HCT116 (cell line): ENCODE results near the gene POF1B. TPM values are rescaled to one million over a fixed set of nuclear protein-coding genes. Genes with fewer than 3 reads are reported as not detected.

Source experiments
- ATAC-seq: fragments of 200-7000 bp; cut with Tn5 transposase; 2 replicates; pipeline ENCODE4 v1.9.1; 2020; ENCODE audit warnings: mild to moderate bottlenecking, moderate library complexity
- BruUV-seq: library from RNA; stranded (reverse); fragments of 400-500 nt; replicated peaks from 2 replicates; lab custom pipeline; 2021; lab: Mats Ljungman, UMichigan
- CTCF ChIA-PET: fragments of 300-600 bp; sonication (Branson Sonifier 250); formaldehyde crosslinking; loops from one replicate; lab custom pipeline; 2021; ENCODE audit warnings: antibody characterized with exemption; lab: Charles Lee
- POLR2A ChIA-PET: fragments of 300-600, 350-600 bp; sonication (Branson Sonifier 250); formaldehyde crosslinking; loops from one replicate; lab custom pipeline; 2021; ENCODE audit warnings: antibody characterized with exemption; lab: Charles Lee
- RAD21 ChIA-PET, 2 experiments: fragments of 300-600 bp; sonication (Branson Sonifier 250); formaldehyde crosslinking; loops; one replicate each; lab custom pipeline; 2023; ENCODE audit warnings: low total read pairs in 2 of 2; ENCODE audit not compliant: uncharacterized antibody in 2 of 2, unreplicated experiment in 2 of 2, low non-redundant PET in 1 of 2; lab: Charles Lee
- DNase-seq: peaks from one replicate; pipeline ENCODE4 v3.0.0-alpha.2; 2010; ENCODE audit warnings: low read depth, low spot score
- H2AFZ ChIP-seq: fragments of 200-600 bp; shearing (Covaris generic), sonication (generic); 2 replicates; pipeline ENCODE4 v1.6.1; 2017; ENCODE audit warnings: low read depth, mixed run types, mixed read lengths, antibody characterized with exemption, low read length; ENCODE audit not compliant: poor library complexity, severe bottlenecking
- H3K27ac ChIP-seq: 2 replicates; pipeline ENCODE4 v1.5.1; 2012; ENCODE audit warnings: low read depth, low read length
- H3K27me3 ChIP-seq: fragments of 200-600 bp; sonication (generic); 2 replicates; pipeline ENCODE4 v1.6.1; 2016; ENCODE audit warnings: mixed run types, low read length, mixed read lengths; ENCODE audit not compliant: insufficient read depth
- H3K36me3 ChIP-seq, 2 experiments: fragments of 200-500 bp in 1 of 2; fragments of 200-600 bp in 1 of 2; sonication (Bioruptor generic) in 1 of 2; sonication (generic) in 1 of 2; 2 replicates each; pipeline versions ENCODE4 v1.5.1 to v1.6.1; 2014 to 2016; ENCODE audit warnings: low read length in 2 of 2, inconsistent platforms in 1 of 2, mixed read lengths in 1 of 2, mixed run types in 1 of 2; ENCODE audit not compliant: insufficient read depth in 2 of 2, control insufficient read depth in 1 of 2
- H3K4me1 ChIP-seq, 2 experiments: fragments of 200-600 bp in 1 of 2; sonication (generic) in 1 of 2; 2 replicates each; pipeline versions ENCODE4 v1.5.1 to v1.6.1; 2012 to 2017; ENCODE audit warnings: low read length in 2 of 2, inconsistent platforms in 1 of 2, mild to moderate bottlenecking in 1 of 2, mixed read lengths in 1 of 2, mixed run types in 1 of 2, moderate library complexity in 1 of 2; ENCODE audit not compliant: insufficient read depth in 2 of 2, control insufficient read depth in 1 of 2
- H3K4me2 ChIP-seq: fragments of 200-600 bp; sonication (generic); 2 replicates; pipeline ENCODE4 v1.6.1; 2017; ENCODE audit warnings: mixed run types, low read length, mixed read lengths
- H3K4me3 ChIP-seq, 2 experiments: fragments of 200-600 bp in 1 of 2; sonication (generic) in 1 of 2; replicated peaks in 1 of 2; 2 replicates each; pipeline ENCODE4 v1.5.1; 2011 to 2016; ENCODE audit warnings: low read length in 2 of 2, control low read depth in 1 of 2, low read depth in 1 of 2, mild to moderate bottlenecking in 1 of 2, mixed read lengths in 1 of 2, mixed run types in 1 of 2
- H3K79me2 ChIP-seq: fragments of 200-600 bp; sonication (generic); 2 replicates; pipeline ENCODE4 v1.6.1; 2017; ENCODE audit warnings: mild to moderate bottlenecking, mixed run types, low read length, moderate library complexity, mixed read lengths; ENCODE audit not compliant: insufficient read depth
- H3K9ac ChIP-seq: fragments of 200-600 bp; sonication (generic); 2 replicates; pipeline ENCODE4 v1.6.1; 2016; ENCODE audit warnings: low read length, mixed read lengths
- H3K9me2 ChIP-seq: fragments of 200-600 bp; sonication (generic), shearing (Covaris generic); 2 replicates; pipeline ENCODE4 v1.6.1; 2017; ENCODE audit warnings: mixed run types, mild to moderate bottlenecking, moderate library complexity; ENCODE audit not compliant: insufficient read depth
- H3K9me3 ChIP-seq, 2 experiments: fragments of 200-500 bp in 1 of 2; fragments of 200-600 bp in 1 of 2; sonication (Bioruptor generic) in 1 of 2; sonication (generic) in 1 of 2; 2 replicates each; pipeline ENCODE4 v1.6.1; 2014 to 2017; ENCODE audit warnings: low read length in 2 of 2, mixed read lengths in 2 of 2, inconsistent platforms in 1 of 2, low read depth in 1 of 2, mild to moderate bottlenecking in 1 of 2, mixed run types in 1 of 2, moderate library complexity in 1 of 2; ENCODE audit not compliant: control insufficient read depth in 1 of 2, insufficient read depth in 1 of 2
- H4K20me1 ChIP-seq: fragments of 200-600 bp; sonication (generic), shearing (Covaris generic); 2 replicates; pipeline ENCODE4 v1.6.1; 2017; ENCODE audit warnings: mixed run types, mild to moderate bottlenecking, moderate library complexity; ENCODE audit not compliant: insufficient read depth
- CBX3 ChIP-seq: IDR thresholded peaks from 2 replicates; pipeline ENCODE4 v1.6.1; 2012; ENCODE audit warnings: low read depth
- CEBPB ChIP-seq: IDR thresholded peaks from 2 replicates; pipeline ENCODE4 v1.6.1; 2012; ENCODE audit warnings: low read depth
- CTCF ChIP-seq, 3 experiments: fragments of 200-600 bp in 1 of 3; sonication (generic) in 1 of 3; IDR thresholded peaks in 2 of 3; conservative IDR thresholded peaks in 1 of 3; 2 replicates each; pipeline ENCODE4 v1.5.1; 2012 to 2017; ENCODE audit warnings: low read depth in 2 of 3, low read length in 2 of 3, antibody characterized with exemption in 1 of 3, borderline replicate concordance in 1 of 3, control low read depth in 1 of 3, mild to moderate bottlenecking in 1 of 3, mixed read lengths in 1 of 3, mixed run types in 1 of 3, moderate library complexity in 1 of 3; ENCODE audit not compliant: insufficient read depth in 1 of 3
- ELF1 ChIP-seq: IDR thresholded peaks from 2 replicates; pipeline ENCODE4 v1.6.1; 2012; ENCODE audit warnings: low read depth, borderline replicate concordance
- EZH2 ChIP-seq: fragments of 200-600 bp; sonication (generic); IDR thresholded peaks from 2 replicates; pipeline ENCODE4 v1.6.1; 2017; ENCODE audit warnings: antibody characterized with exemption, mixed run types
- FOSL1 ChIP-seq: IDR thresholded peaks from 2 replicates; pipeline ENCODE4 v1.6.1; 2012; ENCODE audit warnings: low read depth
- JUND ChIP-seq: IDR thresholded peaks from 2 replicates; pipeline ENCODE4 v1.6.1; 2012
- POLR2A ChIP-seq: IDR thresholded peaks from 2 replicates; pipeline ENCODE4 v1.7.0; 2011; ENCODE audit warnings: borderline replicate concordance; ENCODE audit not compliant: insufficient read depth, insufficient read length; ENCODE audit errors: extremely low read depth
- POLR2AphosphoS5 ChIP-seq: IDR thresholded peaks from 2 replicates; pipeline ENCODE4 v1.6.1; 2011; ENCODE audit warnings: mild to moderate bottlenecking, low read depth, low read length, moderate library complexity
- SRF ChIP-seq: IDR thresholded peaks from 2 replicates; pipeline ENCODE4 v1.6.1; 2012; ENCODE audit warnings: low read depth
- TCF7L2 ChIP-seq: IDR thresholded peaks from 2 replicates; pipeline ENCODE4 v1.7.0; 2011; ENCODE audit warnings: borderline replicate concordance, inconsistent platforms; ENCODE audit not compliant: insufficient read depth, insufficient read length; ENCODE audit errors: extremely low read depth
- YY1 ChIP-seq: IDR thresholded peaks from 2 replicates; pipeline ENCODE4 v1.6.1; 2011; ENCODE audit warnings: low read length, low read depth, moderate library complexity, mild to moderate bottlenecking; ENCODE audit not compliant: insufficient replicate concordance; ENCODE audit errors: extremely low read depth
- ZFX ChIP-seq: fragments of 450-650 bp; IDR thresholded peaks from 2 replicates; pipeline ENCODE4 v1.6.1; 2017
- ZNF274 ChIP-seq: fragments of 200-500 bp; sonication (Bioruptor generic); IDR thresholded peaks from 2 replicates; pipeline ENCODE4 v1.6.1; 2014; ENCODE audit warnings: mild to moderate bottlenecking, low read depth, low read length, inconsistent platforms
- intact Hi-C: fragments of 100-400 bp; cut with micrococcal nuclease; formaldehyde crosslinking; loops from 2 replicates; pipeline ENCODE4 v1.10.0; 2022
- total RNA-seq: library from RNA; stranded (reverse); gene quantifications from one replicate; pipeline ENCODE4 v1.2.1, GENCODE V29; 2021; ENCODE audit not compliant: unreplicated experiment
- TF ChIP-seq, protein P1 (sequence below): IDR thresholded peaks from 2 replicates; pipeline ENCODE4 v1.6.1; 2012; ENCODE audit warnings: low read depth
- TF ChIP-seq, protein P2 (sequence below): IDR thresholded peaks from 2 replicates; pipeline ENCODE4 v1.6.1; 2011; ENCODE audit warnings: mild to moderate bottlenecking, low read length, moderate library complexity; ENCODE audit not compliant: insufficient replicate concordance; ENCODE audit errors: extremely low read depth
- TF ChIP-seq, protein P3 (sequence below): IDR thresholded peaks from 2 replicates; pipeline ENCODE4 v1.6.1; 2012

The POF1B gene
- total RNA-seq, 1 experiment from 2014 or later = 0.15 TPM

- ChIA-PET RAD21 (no interaction called here), CTCF (no interaction called here), POLR2A (no interaction called here)
- no TSS peak for BruUV-seq
- H3K27ac ChIP-seq = no peak overlapping the region
- TF ChIP-seq ELF1 (no peak), EZH2 (no peak), SRF (no peak), POLR2AphosphoS5 (no peak), CEBPB (no peak), POLR2A (no peak), ZFX (no peak), YY1 (no peak), TCF7L2 (no peak), ZNF274 (no peak), CBX3 (no peak), CTCF (IDR thresholded peaks at IDR 0.05 in 2 of 3, conservative IDR thresholded peaks at IDR 0.05 in 1 of 3; ENCODE audit: borderline replicate concordance in 1 of 3, insufficient read depth in 1 of 3, low read depth in 2 of 3, low read length in 2 of 3) (no peak), JUND (no peak), FOSL1 (no peak)
- TF ChIP-seq, protein P1, sequence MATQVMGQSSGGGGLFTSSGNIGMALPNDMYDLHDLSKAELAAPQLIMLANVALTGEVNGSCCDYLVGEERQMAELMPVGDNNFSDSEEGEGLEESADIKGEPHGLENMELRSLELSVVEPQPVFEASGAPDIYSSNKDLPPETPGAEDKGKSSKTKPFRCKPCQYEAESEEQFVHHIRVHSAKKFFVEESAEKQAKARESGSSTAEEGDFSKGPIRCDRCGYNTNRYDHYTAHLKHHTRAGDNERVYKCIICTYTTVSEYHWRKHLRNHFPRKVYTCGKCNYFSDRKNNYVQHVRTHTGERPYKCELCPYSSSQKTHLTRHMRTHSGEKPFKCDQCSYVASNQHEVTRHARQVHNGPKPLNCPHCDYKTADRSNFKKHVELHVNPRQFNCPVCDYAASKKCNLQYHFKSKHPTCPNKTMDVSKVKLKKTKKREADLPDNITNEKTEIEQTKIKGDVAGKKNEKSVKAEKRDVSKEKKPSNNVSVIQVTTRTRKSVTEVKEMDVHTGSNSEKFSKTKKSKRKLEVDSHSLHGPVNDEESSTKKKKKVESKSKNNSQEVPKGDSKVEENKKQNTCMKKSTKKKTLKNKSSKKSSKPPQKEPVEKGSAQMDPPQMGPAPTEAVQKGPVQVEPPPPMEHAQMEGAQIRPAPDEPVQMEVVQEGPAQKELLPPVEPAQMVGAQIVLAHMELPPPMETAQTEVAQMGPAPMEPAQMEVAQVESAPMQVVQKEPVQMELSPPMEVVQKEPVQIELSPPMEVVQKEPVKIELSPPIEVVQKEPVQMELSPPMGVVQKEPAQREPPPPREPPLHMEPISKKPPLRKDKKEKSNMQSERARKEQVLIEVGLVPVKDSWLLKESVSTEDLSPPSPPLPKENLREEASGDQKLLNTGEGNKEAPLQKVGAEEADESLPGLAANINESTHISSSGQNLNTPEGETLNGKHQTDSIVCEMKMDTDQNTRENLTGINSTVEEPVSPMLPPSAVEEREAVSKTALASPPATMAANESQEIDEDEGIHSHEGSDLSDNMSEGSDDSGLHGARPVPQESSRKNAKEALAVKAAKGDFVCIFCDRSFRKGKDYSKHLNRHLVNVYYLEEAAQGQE = no peak
- TF ChIP-seq, protein P2, sequence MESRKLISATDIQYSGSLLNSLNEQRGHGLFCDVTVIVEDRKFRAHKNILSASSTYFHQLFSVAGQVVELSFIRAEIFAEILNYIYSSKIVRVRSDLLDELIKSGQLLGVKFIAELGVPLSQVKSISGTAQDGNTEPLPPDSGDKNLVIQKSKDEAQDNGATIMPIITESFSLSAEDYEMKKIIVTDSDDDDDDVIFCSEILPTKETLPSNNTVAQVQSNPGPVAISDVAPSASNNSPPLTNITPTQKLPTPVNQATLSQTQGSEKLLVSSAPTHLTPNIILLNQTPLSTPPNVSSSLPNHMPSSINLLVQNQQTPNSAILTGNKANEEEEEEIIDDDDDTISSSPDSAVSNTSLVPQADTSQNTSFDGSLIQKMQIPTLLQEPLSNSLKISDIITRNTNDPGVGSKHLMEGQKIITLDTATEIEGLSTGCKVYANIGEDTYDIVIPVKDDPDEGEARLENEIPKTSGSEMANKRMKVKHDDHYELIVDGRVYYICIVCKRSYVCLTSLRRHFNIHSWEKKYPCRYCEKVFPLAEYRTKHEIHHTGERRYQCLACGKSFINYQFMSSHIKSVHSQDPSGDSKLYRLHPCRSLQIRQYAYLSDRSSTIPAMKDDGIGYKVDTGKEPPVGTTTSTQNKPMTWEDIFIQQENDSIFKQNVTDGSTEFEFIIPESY = no peak
- TF ChIP-seq, protein P3, sequence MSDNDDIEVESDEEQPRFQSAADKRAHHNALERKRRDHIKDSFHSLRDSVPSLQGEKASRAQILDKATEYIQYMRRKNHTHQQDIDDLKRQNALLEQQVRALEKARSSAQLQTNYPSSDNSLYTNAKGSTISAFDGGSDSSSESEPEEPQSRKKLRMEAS = no peak
- intact Hi-C loops = no loop called here
- H3K9me3 ChIP-seq = no peaks in the 10 kb centered on the region
- ATAC-seq (no peak), DNase-seq (no peak)
- H3K4me2 ChIP-seq = no peak overlapping the region
- H3K4me3 ChIP-seq = no peak overlapping the region
- H4K20me1 ChIP-seq = no peaks in the 10 kb centered on the region
- no peaks in the 10 kb centered on the region for H3K36me3 ChIP-seq
- H3K9me2 ChIP-seq = no peaks in the 10 kb centered on the region
- H3K27me3 ChIP-seq = no peaks in the 10 kb centered on the region
- H2AFZ ChIP-seq = no peak overlapping the region
- H3K9ac ChIP-seq = no peak overlapping the region
- no peaks in the 10 kb centered on the region for H3K79me2 ChIP-seq
- H3K4me1 ChIP-seq = no peaks in the 10 kb centered on the region
Observed at GRCh38 chrX:85326234-85327059, 53.0 kb downstream of the POF1B start.
